Skeletal muscle satellite cell (primary cell): ENCODE data around the gene SPACA5B. TPM values are rescaled to one million over a fixed set of nuclear protein-coding genes. Genes with fewer than 3 reads are reported as not detected.

Experiments used
- small RNA-seq: library from RNA; depleted of rRNA; stranded (forward); fragments of <200 nt; gene quantifications from one replicate; pipeline ENCODE3, GENCODE V24; 2012

The SPACA5B gene

Small RNA genes within 50 kb of the gene (small RNA-seq; reads per million reads assigned to genes)
- not detected for gene AC245047.7
- gene RNU6-707P = not detected
